Body of pancreas (tissue), 4 donors: ENCODE results near the gene PTX4. TPM values are rescaled to one million over a fixed set of nuclear protein-coding genes. Genes with fewer than 3 reads are reported as not detected.

Experiments
- ATAC-seq: fragments of 150-250 bp; one replicate; pipeline ENCODE4 v1.9.1; 2016
- DNase-seq, 4 donors: peaks; one replicate each; pipeline ENCODE4 v3.0.0-alpha.2; 2019
- H3K27ac ChIP-seq, 4 donors: fragments of 200-600 bp; sonication (generic); 1 replicate in 3 of 4; 2 replicates in 1 of 4; pipeline versions ENCODE4 v1.5.1 to v1.6.1; 2016 to 2019; ENCODE audit warnings: mild to moderate bottlenecking in 1 of 4, mixed read lengths in 1 of 4, moderate library complexity in 1 of 4
- H3K27me3 ChIP-seq, 2 donors: fragments of 200-600 bp; sonication (generic); one replicate each; pipeline ENCODE4 v1.6.0; 2016; ENCODE audit warnings: mild to moderate bottlenecking in 1 of 2
- H3K36me3 ChIP-seq, 2 donors: fragments of 200-600 bp; sonication (generic); replicated peaks in 1 of 2; 2 replicates each; pipeline ENCODE4 v1.5.1; 2016; ENCODE audit warnings: low read depth in 2 of 2; ENCODE audit not compliant: insufficient read depth in 1 of 2
- H3K4me1 ChIP-seq: fragments of 200-600 bp; sonication (generic); one replicate; pipeline ENCODE4 v1.6.0; 2016
- H3K4me3 ChIP-seq, 2 donors: fragments of 200-600 bp; sonication (generic); 1 replicate in 1 of 2; 2 replicates in 1 of 2; pipeline ENCODE4 v1.5.1; 2016 to 2019
- H3K9me3 ChIP-seq, 3 donors: fragments of 200-600 bp; sonication (generic); 1 replicate in 2 of 3; 2 replicates in 1 of 3; pipeline ENCODE4 v1.5.1; 2016
- CTCF ChIP-seq, 7 experiments: fragments of 450-650 bp in 4 of 7; fragments of 200-600 bp in 3 of 7; sonication (generic) in 3 of 7; IDR thresholded peaks; one replicate each; pipeline ENCODE4 v1.5.1; 2016 to 2019; ENCODE audit warnings: antibody characterized with exemption in 7 of 7
- POLR2A ChIP-seq, 3 donors: fragments of 450-650 bp; IDR thresholded peaks; one replicate each; pipeline ENCODE4 v1.6.1; 2016; ENCODE audit warnings: antibody characterized with exemption in 3 of 3, mild to moderate bottlenecking in 2 of 3
- WGBS, 2 donors: methylation state at CpG; one replicate each; pipeline ENCODE4 v1.1.5; 2017; 5-methylcytosine and 5-hydroxymethylcytosine counted together
- intact Hi-C: fragments of 100-400 bp; cut with DNase I; formaldehyde crosslinking; loops from one replicate; pipeline ENCODE4 v1.15.1; 2023
- total RNA-seq, 2 donors: library from RNA; depleted of rRNA; stranded (reverse); fragments of >200 nt; gene quantifications; one replicate each; pipeline ENCODE4 v1.1.0, GENCODE V29; 2016

The PTX4 gene
- total RNA-seq, 2 donors from 2014 or later = not detected

GRCh38 chr16:1514507-1514906 lies 25.8 kb upstream of the PTX4 start:
- no peak for DNase-seq
- Histone ChIP-seq H3K4me3 (no peak overlapping the region), H3K9me3 (no peaks in the 10 kb centered on the region), H3K27me3 (no peaks in the 10 kb centered on the region), H3K4me1 (no peaks in the 10 kb centered on the region), H3K36me3 (peaks cover 0 to 2% of the 10 kb centered on the region in 2 donors), H3K27ac (no peak overlapping the region)
- no peak for ATAC-seq
- TF ChIP-seq POLR2A (IDR thresholded peaks at IDR 0.05) (no peak), CTCF (IDR thresholded peaks at IDR 0.05) (no peak)
- intact Hi-C loops = no loop called here
- WGBS, 2 donors = 97 to 99% methylated on average over 3 of the region's 3 CpGs

- Histone ChIP-seq H3K9me3 (no peaks in the 10 kb centered on the region), H3K4me1 (no peaks in the 10 kb centered on the region), H3K36me3 (peaks cover 0 to 2% of the 10 kb centered on the region in 2 donors), H3K4me3 (no peak overlapping the region), H3K27ac (no peak overlapping the region), H3K27me3 (no peaks in the 10 kb centered on the region)
- intact Hi-C loops = no loop called here
- DNase-seq (no peak), ATAC-seq (no peak)
- TF ChIP-seq CTCF (IDR thresholded peaks at IDR 0.05) (no peak), POLR2A (IDR thresholded peaks at IDR 0.05) (no peak)
- 80 to 94% methylated on average over 11 to 15 of the region's 15 CpGs for WGBS, 2 donors
Measured at GRCh38 chr16:1512774-1513173, 24.0 kb upstream of the PTX4 start.

- DNase-seq = no peak
- peaks cover 0 to 2% of the 10 kb centered on the region in 2 donors for H3K36me3 ChIP-seq
- intact Hi-C loops = no loop called here
- ATAC-seq = no peak
- no peak overlapping the region for H3K4me3 ChIP-seq
- H3K27me3 ChIP-seq = no peaks in the 10 kb centered on the region
- TF ChIP-seq POLR2A (IDR thresholded peaks at IDR 0.05) = no peak
- TF ChIP-seq CTCF (IDR thresholded peaks at IDR 0.05) = no peak
- WGBS, 2 donors = 85 to 86% methylated on average over 29 to 30 of the region's 30 CpGs
- H3K27ac ChIP-seq = no peak overlapping the region
- H3K9me3 ChIP-seq = no peaks in the 10 kb centered on the region
- H3K4me1 ChIP-seq = no peaks in the 10 kb centered on the region
Measured at GRCh38 chr16:1511662-1512569, 23.2 kb upstream of the PTX4 start.

- no peaks in the 10 kb centered on the region for H3K9me3 ChIP-seq
- intact Hi-C loops = no loop called here
- H3K4me1 ChIP-seq = no peaks in the 10 kb centered on the region
- no peaks in the 10 kb centered on the region for H3K27me3 ChIP-seq
- ATAC-seq = no peak
- 92 to 95% methylated on average over 18 to 26 of the region's 26 CpGs for WGBS, 2 donors
- no peak for TF ChIP-seq POLR2A (IDR thresholded peaks at IDR 0.05)
- TF ChIP-seq CTCF (IDR thresholded peaks at IDR 0.05) = no peak
- H3K4me3 ChIP-seq = no peak overlapping the region
- no peak overlapping the region for H3K27ac ChIP-seq
- no peak for DNase-seq
- H3K36me3 ChIP-seq = peaks cover 0 to 2% of the 10 kb centered on the region in 2 donors
Measured at GRCh38 chr16:1510941-1511351, 22.2 kb upstream of the PTX4 start.
